Measurements from ENCODE around the gene KLHL33. TPM values are rescaled to one million over a fixed set of nuclear protein-coding genes. Genes with fewer than 3 reads are reported as not detected.

KLHL33 gene
- total and polyA plus RNA-seq, 12 donors: 0.13 to 0.95 (median 0.33) TPM; not detected in 1

DNA sequence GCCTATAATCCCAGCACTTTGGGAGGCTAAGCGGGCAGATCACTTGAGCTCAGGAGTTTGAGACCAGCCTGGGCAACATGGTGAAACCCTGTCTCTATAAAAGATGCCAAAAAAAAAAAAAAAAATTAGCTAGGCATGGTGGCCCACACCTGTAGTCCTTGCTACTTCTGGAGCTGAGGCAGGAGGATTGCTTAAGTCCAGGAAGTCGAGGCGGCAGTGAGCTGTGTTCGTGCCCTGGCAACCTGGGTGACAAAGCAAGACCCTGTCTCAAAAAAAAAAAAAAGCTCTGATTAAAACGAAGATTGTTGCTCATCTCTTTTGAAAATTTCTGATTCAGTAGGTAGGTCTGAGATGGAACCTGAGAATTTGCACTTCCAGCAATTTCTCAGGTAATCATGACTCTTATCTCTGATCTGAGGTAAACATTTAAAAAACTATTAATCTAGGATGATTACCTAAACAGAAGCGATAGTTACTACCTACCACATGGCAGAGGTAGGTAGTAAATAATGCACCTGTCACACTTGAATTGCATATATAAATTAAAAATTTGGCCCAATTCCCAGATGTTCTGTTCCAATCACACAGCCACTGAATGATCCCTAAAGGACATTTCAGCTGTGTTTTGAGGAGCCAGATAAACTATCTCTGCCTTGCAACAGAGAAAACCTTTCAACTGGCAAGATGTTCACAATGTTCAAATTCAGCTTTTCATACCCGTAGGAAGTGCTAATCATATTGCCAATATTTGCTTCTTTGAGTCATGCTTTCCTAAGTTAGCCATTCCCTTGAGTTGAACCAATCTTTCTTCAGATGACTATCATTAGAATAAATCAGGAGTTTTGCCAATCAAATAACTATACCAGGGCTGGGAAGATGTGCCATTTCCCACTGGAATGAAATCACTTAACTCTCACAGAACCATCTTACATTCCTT, 18.4 kb downstream of the KLHL33 start:
- H3K9me3 ChIP-seq (replicated peaks in 1 of 3): no peaks in the 10 kb centered on the region
- DNase-seq: peak in 1 of 7 donors; percentile 17
- 61 to 83% (median 69%) methylated on average over 7 of the region's 7 CpGs for WGBS, 4 donors
- no peak for TF ChIP-seq POLR2A (IDR thresholded peaks at IDR 0.05)
- TF ChIP-seq, protein P1, sequence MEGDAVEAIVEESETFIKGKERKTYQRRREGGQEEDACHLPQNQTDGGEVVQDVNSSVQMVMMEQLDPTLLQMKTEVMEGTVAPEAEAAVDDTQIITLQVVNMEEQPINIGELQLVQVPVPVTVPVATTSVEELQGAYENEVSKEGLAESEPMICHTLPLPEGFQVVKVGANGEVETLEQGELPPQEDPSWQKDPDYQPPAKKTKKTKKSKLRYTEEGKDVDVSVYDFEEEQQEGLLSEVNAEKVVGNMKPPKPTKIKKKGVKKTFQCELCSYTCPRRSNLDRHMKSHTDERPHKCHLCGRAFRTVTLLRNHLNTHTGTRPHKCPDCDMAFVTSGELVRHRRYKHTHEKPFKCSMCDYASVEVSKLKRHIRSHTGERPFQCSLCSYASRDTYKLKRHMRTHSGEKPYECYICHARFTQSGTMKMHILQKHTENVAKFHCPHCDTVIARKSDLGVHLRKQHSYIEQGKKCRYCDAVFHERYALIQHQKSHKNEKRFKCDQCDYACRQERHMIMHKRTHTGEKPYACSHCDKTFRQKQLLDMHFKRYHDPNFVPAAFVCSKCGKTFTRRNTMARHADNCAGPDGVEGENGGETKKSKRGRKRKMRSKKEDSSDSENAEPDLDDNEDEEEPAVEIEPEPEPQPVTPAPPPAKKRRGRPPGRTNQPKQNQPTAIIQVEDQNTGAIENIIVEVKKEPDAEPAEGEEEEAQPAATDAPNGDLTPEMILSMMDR (IDR thresholded peaks at IDR 0.05): no peak
- intact Hi-C loops (cut with DNase I): loop anchor here in 1 of 2 donors (5.0 kb wide), 2 partner anchors 35 to 50 kb away; partner anchors contain the start of genes OSGEP and PNP
- H3K36me3 ChIP-seq (replicated peaks in 1 of 2): no peaks in the 10 kb centered on the region
- H3K4me1 ChIP-seq (replicated peaks in 1 of 2): peaks cover 0 to 8% of the 10 kb centered on the region in 2 donors
- H3K27me3 ChIP-seq: no peaks in the 10 kb centered on the region
- no peak overlapping the region for H3K4me3 ChIP-seq
- no peak overlapping the region for H3K27ac ChIP-seq

DNA sequence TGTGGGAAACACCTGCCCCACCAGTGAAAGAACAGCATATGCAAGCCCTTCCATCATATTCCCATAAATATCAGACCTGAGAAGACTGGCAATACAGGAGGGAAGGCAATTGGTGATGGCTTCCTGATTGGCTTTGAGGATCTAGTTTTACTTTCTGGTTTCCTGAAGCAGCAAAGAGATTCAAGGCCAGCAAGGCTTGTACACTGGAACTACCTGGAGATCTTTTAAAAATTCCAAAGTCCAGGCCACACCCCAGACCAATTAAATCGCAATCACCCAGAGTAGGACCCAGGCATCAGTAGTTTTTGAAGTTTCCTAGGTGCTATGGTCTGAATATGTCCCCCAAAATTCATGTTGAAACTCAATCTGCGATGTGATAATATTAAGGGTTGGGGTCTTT, 19.7 kb downstream of the KLHL33 start:
- Histone ChIP-seq H3K4me3 (no peak overlapping the region), H3K36me3 (replicated peaks in 1 of 2) (no peaks in the 10 kb centered on the region), H3K27ac (no peak overlapping the region), H3K9me3 (replicated peaks in 1 of 3) (no peaks in the 10 kb centered on the region), H3K27me3 (no peaks in the 10 kb centered on the region), H3K4me1 (replicated peaks in 1 of 2) (peaks cover 6 to 20% of the 10 kb centered on the region in 2 donors)
- intact Hi-C loops (cut with DNase I): loop anchor here in 1 of 2 donors (5.0 kb wide), 2 partner anchors 36 to 51 kb away; partner anchors contain the start of genes OSGEP and PNP
- TF ChIP-seq POLR2A (IDR thresholded peaks at IDR 0.05): no peak
- TF ChIP-seq, protein P1 (IDR thresholded peaks at IDR 0.05): no peak
- 88 to 92% (median 91%) methylated on average over 2 of the region's 2 CpGs for WGBS, 4 donors
- DNase-seq: peak in 1 of 7 donors; percentile 5

DNA sequence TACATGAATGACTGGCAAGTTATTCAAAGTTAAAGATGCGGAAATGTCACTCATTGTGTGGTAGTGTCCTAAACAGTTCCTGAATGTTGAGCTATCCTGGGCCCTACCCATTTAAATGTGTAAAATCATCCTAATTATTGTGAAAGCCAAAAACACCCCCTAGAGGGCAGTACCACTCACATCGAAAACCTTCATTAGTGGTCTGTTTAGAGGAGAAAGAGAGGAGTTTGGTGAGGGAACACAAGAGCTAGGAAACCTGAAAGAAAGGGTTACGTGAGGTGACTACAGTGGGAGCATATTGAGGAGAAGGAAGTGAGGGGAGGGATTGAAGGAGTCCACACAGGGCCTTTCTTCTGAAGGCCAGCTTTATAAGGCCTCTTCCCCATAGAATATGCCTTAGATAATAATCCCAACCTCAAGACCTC, 20.2 kb downstream of the KLHL33 start:
- Histone ChIP-seq H3K4me3 (no peak overlapping the region), H3K27ac (no peak overlapping the region), H3K36me3 (replicated peaks in 1 of 2) (no peaks in the 10 kb centered on the region), H3K9me3 (replicated peaks in 1 of 3) (no peaks in the 10 kb centered on the region), H3K4me1 (replicated peaks in 1 of 2) (peaks cover 6 to 24% of the 10 kb centered on the region in 2 donors), H3K27me3 (no peaks in the 10 kb centered on the region)
- TF ChIP-seq, protein P1 (IDR thresholded peaks at IDR 0.05): peak; percentile 41 to 63 (median 54)
- TF ChIP-seq POLR2A (IDR thresholded peaks at IDR 0.05): no peak
- intact Hi-C loops (cut with DNase I): loop anchor here in 1 of 2 donors (5.0 kb wide), 2 partner anchors 37 to 52 kb away; partner anchors contain the start of genes OSGEP and PNP
- peak in 3 of 7 donors; percentile 38 to 56 (median 42) for DNase-seq
- 36 to 48% (median 43%) methylated on average over 3 of the region's 3 CpGs for WGBS, 4 donors

DNA sequence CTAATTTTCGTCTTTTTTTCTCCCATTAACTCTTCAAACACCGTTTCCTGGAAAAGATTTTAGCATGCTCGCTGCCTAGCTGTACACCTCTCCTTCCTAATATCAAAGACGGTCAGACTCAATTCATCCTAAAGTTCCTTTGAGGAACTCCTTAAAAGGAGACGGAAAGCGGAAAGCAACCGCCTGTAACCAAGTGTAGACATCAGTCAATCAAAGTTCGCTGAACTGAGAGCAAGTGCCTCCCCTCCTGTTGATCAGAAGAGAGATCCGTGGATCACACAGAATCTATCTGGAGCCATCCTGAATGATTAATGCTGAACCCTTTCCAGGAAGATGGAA, 22.3 kb downstream of the KLHL33 start:
- intact Hi-C loops (cut with DNase I): no loop called here
- peak overlapping the region in 3 of 4 donors; percentile 81 to 95 (median 86) for H3K4me3 ChIP-seq
- TF ChIP-seq POLR2A (IDR thresholded peaks at IDR 0.05): no peak
- DNase-seq: peak in 1 of 7 donors; percentile 50
- peak overlapping the region in 4 of 5 donors; percentile 90 to 98 (median 92) for H3K27ac ChIP-seq
- H3K27me3 ChIP-seq: no peaks in the 10 kb centered on the region
- 1 to 3% (median 1%) methylated on average over 9 of the region's 9 CpGs for WGBS, 4 donors
- H3K9me3 ChIP-seq (replicated peaks in 1 of 3): no peaks in the 10 kb centered on the region
- peaks cover 6 to 24% of the 10 kb centered on the region in 2 donors for H3K4me1 ChIP-seq (replicated peaks in 1 of 2)
- no peaks in the 10 kb centered on the region for H3K36me3 ChIP-seq (replicated peaks in 1 of 2)
